GM18499 (cell line): ENCODE measurements around the gene UNC45A.

Source experiments
- ATAC-seq: cut with Tn5 transposase; IDR thresholded peaks from one replicate; pipeline ENCODE4 v1.9.1; 2021; ENCODE audit warnings: moderate number of reproducible peaks; ENCODE audit not compliant: insufficient read depth, unreplicated experiment

The UNC45A gene

GRCh38 chr15:90934949-90935751, at the start of gene UNC45A:
UNC45A (plus strand) TSS chr15:90935285; CDS start chr15:90935325, 40 bp downstream.
- no peak for ATAC-seq

- no peak for ATAC-seq
These were observed 49.4 kb upstream of the UNC45A start for GRCh38 chr15:90885432-90886290.

- ATAC-seq = no peak
These were observed 48.8 kb upstream of the UNC45A start for GRCh38 chr15:90886291-90886614.

GRCh38 chr15:90887037-90887481, 48.0 kb upstream of the UNC45A start:
- no peak for ATAC-seq

GRCh38 chr15:90889313-90889730, 45.8 kb upstream of the UNC45A start:
- ATAC-seq = no peak

- no peak for ATAC-seq
These were observed 45.2 kb upstream of the UNC45A start for GRCh38 chr15:90889736-90890456.

- ATAC-seq = no peak
These were observed 44.2 kb upstream of the UNC45A start for GRCh38 chr15:90890839-90891238.

GRCh38 chr15:90891346-90891949, 43.6 kb upstream of the UNC45A start:
- ATAC-seq = no peak

GRCh38 chr15:90892023-90892422, 43.1 kb upstream of the UNC45A start:
- no peak for ATAC-seq

GRCh38 chr15:90892498-90893174, 42.4 kb upstream of the UNC45A start:
- no peak for ATAC-seq

- no peak for ATAC-seq
These were observed 41.7 kb upstream of the UNC45A start for GRCh38 chr15:90893175-90894090.

GRCh38 chr15:90895571-90896117, 39.4 kb upstream of the UNC45A start:
- ATAC-seq = no peak

GRCh38 chr15:90897131-90897655, 37.9 kb upstream of the UNC45A start:
- peak; percentile 51 for ATAC-seq

GRCh38 chr15:90901175-90902039, 33.7 kb upstream of the UNC45A start:
- ATAC-seq = no peak

GRCh38 chr15:90902040-90902839, 32.8 kb upstream of the UNC45A start:
- ATAC-seq = peak; percentile 46
